HEK293 (cell line): Measurements from ENCODE around the gene RNF43.

ENCODE experiments used
- FEZF1 ChIP-seq: fragments of 450-650 bp; formaldehyde crosslinking; IDR thresholded peaks from 2 replicates; pipeline ENCODE4 v1.5.1; 2016; ENCODE audit warnings: missing biosample characterization, missing genetic modification characterization
- KLF16 ChIP-seq: fragments of 450-650 bp; formaldehyde crosslinking; IDR thresholded peaks from 2 replicates; pipeline ENCODE4 v1.5.1; 2017; ENCODE audit warnings: missing biosample characterization, missing genetic modification characterization
- KLF8 ChIP-seq: fragments of 450-650 bp; formaldehyde crosslinking; IDR thresholded peaks from 2 replicates; pipeline ENCODE4 v1.5.1; 2016; ENCODE audit warnings: missing biosample characterization, missing genetic modification characterization
- PRDM4 ChIP-seq: fragments of 450-650 bp; formaldehyde crosslinking; IDR thresholded peaks from 2 replicates; pipeline ENCODE4 v1.5.1; 2017; ENCODE audit warnings: missing biosample characterization, missing genetic modification characterization
- PRDM6 ChIP-seq: fragments of 450-650 bp; formaldehyde crosslinking; IDR thresholded peaks from 2 replicates; pipeline ENCODE4 v1.5.1; 2017; ENCODE audit warnings: missing biosample characterization, missing genetic modification characterization
- SCRT1 ChIP-seq: fragments of 450-650 bp; formaldehyde crosslinking; IDR thresholded peaks from 2 replicates; pipeline ENCODE4 v1.5.1; 2016; ENCODE audit warnings: missing biosample characterization, missing genetic modification characterization, borderline replicate concordance
- SP7 ChIP-seq: fragments of 450-650 bp; formaldehyde crosslinking; IDR thresholded peaks from 2 replicates; pipeline ENCODE4 v1.5.1; 2016; ENCODE audit warnings: missing biosample characterization, missing genetic modification characterization
- YY2 ChIP-seq: fragments of 450-650 bp; formaldehyde crosslinking; IDR thresholded peaks from 2 replicates; pipeline ENCODE4 v1.5.1; 2016; ENCODE audit warnings: missing biosample characterization, missing genetic modification characterization
- ZBTB7A ChIP-seq: fragments of 450-650 bp; formaldehyde crosslinking; IDR thresholded peaks from 2 replicates; pipeline ENCODE4 v1.5.1; 2016; ENCODE audit warnings: low read depth, missing biosample characterization, missing genetic modification characterization
- ZFP3 ChIP-seq: fragments of 450-650 bp; formaldehyde crosslinking; IDR thresholded peaks from 2 replicates; pipeline ENCODE4 v1.5.1; 2016; ENCODE audit warnings: low read depth, missing biosample characterization, missing genetic modification characterization
- ZNF202 ChIP-seq: fragments of 450-650 bp; formaldehyde crosslinking; IDR thresholded peaks from 2 replicates; pipeline ENCODE4 v1.5.1; 2016; ENCODE audit warnings: missing biosample characterization, missing genetic modification characterization, borderline replicate concordance
- ZNF23 ChIP-seq: fragments of 450-650 bp; formaldehyde crosslinking; IDR thresholded peaks from 2 replicates; pipeline ENCODE4 v1.5.1; 2016; ENCODE audit warnings: missing biosample characterization, missing genetic modification characterization, borderline replicate concordance
- ZNF248 ChIP-seq: fragments of 450-650 bp; formaldehyde crosslinking; IDR thresholded peaks from 2 replicates; pipeline ENCODE4 v1.5.1; 2017; ENCODE audit warnings: missing biosample characterization, missing genetic modification characterization
- ZNF350 ChIP-seq: fragments of 450-650 bp; formaldehyde crosslinking; IDR thresholded peaks from 2 replicates; pipeline ENCODE4 v1.5.0; 2017; ENCODE audit warnings: missing biosample characterization, mild to moderate bottlenecking, missing genetic modification characterization
- ZNF544 ChIP-seq: fragments of 450-650 bp; formaldehyde crosslinking; IDR thresholded peaks from 2 replicates; pipeline ENCODE4 v1.5.0; 2017; ENCODE audit warnings: missing biosample characterization, missing genetic modification characterization
- ZNF558 ChIP-seq: fragments of 450-650 bp; formaldehyde crosslinking; IDR thresholded peaks from 2 replicates; pipeline ENCODE4 v1.5.1; 2016; ENCODE audit warnings: missing biosample characterization, missing genetic modification characterization
- ZNF596 ChIP-seq: fragments of 450-650 bp; IDR thresholded peaks from 2 replicates; pipeline ENCODE4 v1.5.0; 2018; ENCODE audit warnings: missing biosample characterization, mild to moderate bottlenecking, missing genetic modification characterization, moderate library complexity
- ZNF621 ChIP-seq: fragments of 450-650 bp; formaldehyde crosslinking; IDR thresholded peaks from 2 replicates; pipeline ENCODE4 v1.5.1; 2017; ENCODE audit warnings: missing biosample characterization, missing genetic modification characterization
- ZNF701 ChIP-seq: fragments of 450-650 bp; formaldehyde crosslinking; IDR thresholded peaks from 2 replicates; pipeline ENCODE4 v1.5.1; 2016; ENCODE audit warnings: missing biosample characterization, missing genetic modification characterization
- ZNF747 ChIP-seq: fragments of 450-650 bp; formaldehyde crosslinking; IDR thresholded peaks from 2 replicates; pipeline ENCODE4 v1.5.1; 2016; ENCODE audit warnings: missing biosample characterization, missing genetic modification characterization
- ZSCAN5A ChIP-seq: fragments of 450-650 bp; formaldehyde crosslinking; IDR thresholded peaks from 2 replicates; pipeline ENCODE4 v1.5.1; 2016; ENCODE audit warnings: missing biosample characterization, missing genetic modification characterization
- TF ChIP-seq, protein P1 (sequence below): fragments of 450-650 bp; formaldehyde crosslinking; IDR thresholded peaks from 2 replicates; pipeline ENCODE4 v1.5.1; 2016; ENCODE audit warnings: missing biosample characterization, missing genetic modification characterization
- TF ChIP-seq, protein P2 (sequence below): sonication (generic); formaldehyde crosslinking; IDR thresholded peaks from 2 replicates; pipeline ENCODE4 v1.8.1; 2022; ENCODE audit warnings: mild to moderate bottlenecking, moderate library complexity, missing genetic modification reagents
- TF ChIP-seq, protein P3 (sequence below): fragments of 450-650 bp; formaldehyde crosslinking; IDR thresholded peaks from 2 replicates; pipeline ENCODE4 v1.5.1; 2016; ENCODE audit warnings: missing biosample characterization, missing genetic modification characterization
- TF ChIP-seq, protein P4 (sequence below): fragments of 450-650 bp; formaldehyde crosslinking; IDR thresholded peaks from 2 replicates; pipeline ENCODE4 v1.5.1; 2016; ENCODE audit warnings: missing biosample characterization, missing genetic modification characterization, low read depth

Gene RNF43

DNA sequence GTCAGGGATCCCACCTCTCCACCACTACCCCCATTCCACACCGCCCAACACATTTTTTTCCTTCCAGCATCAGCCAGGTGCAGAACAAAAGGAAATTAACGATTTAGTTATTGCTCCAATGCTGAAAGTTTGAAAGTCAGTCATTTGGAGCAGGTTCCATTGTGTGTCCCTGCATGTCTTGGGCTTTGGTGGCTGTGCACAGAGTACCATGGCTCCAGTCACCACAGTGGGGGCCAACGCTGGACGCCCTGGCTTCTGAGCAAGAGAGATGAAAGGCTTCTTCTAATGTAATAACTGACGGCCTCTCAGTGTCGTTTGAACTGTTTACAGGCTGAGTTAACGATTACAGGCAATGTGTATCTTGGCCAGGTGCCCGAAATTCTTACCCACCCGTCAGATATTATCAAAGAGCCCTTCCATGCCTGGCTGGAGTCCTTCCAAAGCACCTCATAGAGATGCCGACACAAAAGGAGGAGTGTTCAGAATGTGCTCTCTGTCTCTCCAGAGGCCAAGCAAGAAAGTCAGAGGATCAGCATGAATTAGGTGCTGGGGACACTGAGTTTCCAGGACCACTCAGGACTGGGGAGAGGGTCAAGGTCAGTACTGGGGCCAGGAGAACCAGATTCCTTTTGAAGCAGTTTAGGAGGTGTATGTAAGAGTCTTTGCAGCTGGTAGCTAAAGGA is 25.9 kb downstream of the RNF43 start (continued):
- TF ChIP-seq ZNF558 (tag by site-specific recombination) (peak; percentile 75; the same call in 1 of the 2 replicates), ZNF596 (tag by site-specific recombination) (peak; percentile 83), ZNF350 (tag by site-specific recombination) (no peak), ZNF248 (tag by site-specific recombination) (no peak), ZNF202 (tag by site-specific recombination) (no peak), SP7 (peak; percentile 97), ZNF544 (tag by site-specific recombination) (no peak), ZFP3 (tag by site-specific recombination) (no peak), ZSCAN5A (tag by site-specific recombination) (no peak), ZNF23 (tag by site-specific recombination) (no peak), SCRT1 (no peak), FEZF1 (peak; percentile 94), PRDM4 (peak; percentile 88), ZNF701 (tag by site-specific recombination) (no peak), ZNF621 (no peak), PRDM6 (tag by site-specific recombination) (peak; percentile 84), ZBTB7A (tag by site-specific recombination) (no peak), YY2 (tag by site-specific recombination) (peak; percentile 36; the same call in 1 of the 2 replicates), ZNF747 (tag by site-specific recombination) (no peak), KLF16 (tag by site-specific recombination) (0 out of 2 replicates have a peak, but pooled peaks have one; percentile 34), KLF8 (tag by site-specific recombination) (peak; percentile 70)
- TF ChIP-seq, protein P1, sequence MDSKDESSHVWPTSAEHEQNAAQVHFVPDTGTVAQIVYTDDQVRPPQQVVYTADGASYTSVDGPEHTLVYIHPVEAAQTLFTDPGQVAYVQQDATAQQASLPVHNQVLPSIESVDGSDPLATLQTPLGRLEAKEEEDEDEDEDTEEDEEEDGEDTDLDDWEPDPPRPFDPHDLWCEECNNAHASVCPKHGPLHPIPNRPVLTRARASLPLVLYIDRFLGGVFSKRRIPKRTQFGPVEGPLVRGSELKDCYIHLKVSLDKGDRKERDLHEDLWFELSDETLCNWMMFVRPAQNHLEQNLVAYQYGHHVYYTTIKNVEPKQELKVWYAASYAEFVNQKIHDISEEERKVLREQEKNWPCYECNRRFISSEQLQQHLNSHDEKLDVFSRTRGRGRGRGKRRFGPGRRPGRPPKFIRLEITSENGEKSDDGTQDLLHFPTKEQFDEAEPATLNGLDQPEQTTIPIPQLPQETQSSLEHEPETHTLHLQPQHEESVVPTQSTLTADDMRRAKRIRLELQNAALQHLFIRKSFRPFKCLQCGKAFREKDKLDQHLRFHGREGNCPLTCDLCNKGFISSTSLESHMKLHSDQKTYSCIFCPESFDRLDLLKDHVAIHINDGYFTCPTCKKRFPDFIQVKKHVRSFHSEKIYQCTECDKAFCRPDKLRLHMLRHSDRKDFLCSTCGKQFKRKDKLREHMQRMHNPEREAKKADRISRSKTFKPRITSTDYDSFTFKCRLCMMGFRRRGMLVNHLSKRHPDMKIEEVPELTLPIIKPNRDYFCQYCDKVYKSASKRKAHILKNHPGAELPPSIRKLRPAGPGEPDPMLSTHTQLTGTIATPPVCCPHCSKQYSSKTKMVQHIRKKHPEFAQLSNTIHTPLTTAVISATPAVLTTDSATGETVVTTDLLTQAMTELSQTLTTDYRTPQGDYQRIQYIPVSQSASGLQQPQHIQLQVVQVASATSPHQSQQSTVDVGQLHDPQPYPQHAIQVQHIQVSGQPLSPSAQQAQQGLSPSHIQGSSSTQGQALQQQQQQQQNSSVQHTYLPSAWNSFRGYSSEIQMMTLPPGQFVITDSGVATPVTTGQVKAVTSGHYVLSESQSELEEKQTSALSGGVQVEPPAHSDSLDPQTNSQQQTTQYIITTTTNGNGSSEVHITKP = peak; percentile 88
- TF ChIP-seq, protein P2, sequence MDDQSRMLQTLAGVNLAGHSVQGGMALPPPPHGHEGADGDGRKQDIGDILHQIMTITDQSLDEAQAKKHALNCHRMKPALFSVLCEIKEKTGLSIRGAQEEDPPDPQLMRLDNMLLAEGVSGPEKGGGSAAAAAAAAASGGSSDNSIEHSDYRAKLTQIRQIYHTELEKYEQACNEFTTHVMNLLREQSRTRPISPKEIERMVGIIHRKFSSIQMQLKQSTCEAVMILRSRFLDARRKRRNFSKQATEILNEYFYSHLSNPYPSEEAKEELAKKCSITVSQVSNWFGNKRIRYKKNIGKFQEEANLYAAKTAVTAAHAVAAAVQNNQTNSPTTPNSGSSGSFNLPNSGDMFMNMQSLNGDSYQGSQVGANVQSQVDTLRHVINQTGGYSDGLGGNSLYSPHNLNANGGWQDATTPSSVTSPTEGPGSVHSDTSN (CRISPR knock-in tag) = no peak
- TF ChIP-seq, protein P3, sequence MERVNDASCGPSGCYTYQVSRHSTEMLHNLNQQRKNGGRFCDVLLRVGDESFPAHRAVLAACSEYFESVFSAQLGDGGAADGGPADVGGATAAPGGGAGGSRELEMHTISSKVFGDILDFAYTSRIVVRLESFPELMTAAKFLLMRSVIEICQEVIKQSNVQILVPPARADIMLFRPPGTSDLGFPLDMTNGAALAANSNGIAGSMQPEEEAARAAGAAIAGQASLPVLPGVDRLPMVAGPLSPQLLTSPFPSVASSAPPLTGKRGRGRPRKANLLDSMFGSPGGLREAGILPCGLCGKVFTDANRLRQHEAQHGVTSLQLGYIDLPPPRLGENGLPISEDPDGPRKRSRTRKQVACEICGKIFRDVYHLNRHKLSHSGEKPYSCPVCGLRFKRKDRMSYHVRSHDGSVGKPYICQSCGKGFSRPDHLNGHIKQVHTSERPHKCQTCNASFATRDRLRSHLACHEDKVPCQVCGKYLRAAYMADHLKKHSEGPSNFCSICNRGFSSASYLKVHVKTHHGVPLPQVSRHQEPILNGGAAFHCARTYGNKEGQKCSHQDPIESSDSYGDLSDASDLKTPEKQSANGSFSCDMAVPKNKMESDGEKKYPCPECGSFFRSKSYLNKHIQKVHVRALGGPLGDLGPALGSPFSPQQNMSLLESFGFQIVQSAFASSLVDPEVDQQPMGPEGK (tag by site-specific recombination) = peak; percentile 96
- TF ChIP-seq, protein P4, sequence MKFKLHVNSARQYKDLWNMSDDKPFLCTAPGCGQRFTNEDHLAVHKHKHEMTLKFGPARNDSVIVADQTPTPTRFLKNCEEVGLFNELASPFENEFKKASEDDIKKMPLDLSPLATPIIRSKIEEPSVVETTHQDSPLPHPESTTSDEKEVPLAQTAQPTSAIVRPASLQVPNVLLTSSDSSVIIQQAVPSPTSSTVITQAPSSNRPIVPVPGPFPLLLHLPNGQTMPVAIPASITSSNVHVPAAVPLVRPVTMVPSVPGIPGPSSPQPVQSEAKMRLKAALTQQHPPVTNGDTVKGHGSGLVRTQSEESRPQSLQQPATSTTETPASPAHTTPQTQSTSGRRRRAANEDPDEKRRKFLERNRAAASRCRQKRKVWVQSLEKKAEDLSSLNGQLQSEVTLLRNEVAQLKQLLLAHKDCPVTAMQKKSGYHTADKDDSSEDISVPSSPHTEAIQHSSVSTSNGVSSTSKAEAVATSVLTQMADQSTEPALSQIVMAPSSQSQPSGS (tag by site-specific recombination) = 0 out of 2 replicates have a peak, but pooled peaks have one; percentile 56
